Measurements from ENCODE around the gene SLC25A1.

SLC25A1 gene

GRCh38 chr22:19196841-19197612, 18.5 kb upstream of the SLC25A1 start:
- TF ChIP-seq ZFP30 (CRISPR knock-in tag; IDR thresholded peaks at IDR 0.05) (no peak), BACH2 (CRISPR knock-in tag; IDR thresholded peaks at IDR 0.05; ENCODE audit: borderline replicate concordance) (no peak), ZNF565 (CRISPR knock-in tag; conservative IDR thresholded peaks at IDR 0.05; ENCODE audit: low read depth) (no peak), OSR1 (CRISPR knock-in tag; IDR thresholded peaks at IDR 0.05) (no peak), TCF4 (CRISPR knock-in tag; IDR thresholded peaks at IDR 0.05; ENCODE audit: borderline replicate concordance) (no peak), CSDC2 (CRISPR knock-in tag; IDR thresholded peaks at IDR 0.05) (no peak), GLIS3 (CRISPR knock-in tag; IDR thresholded peaks at IDR 0.05) (no peak), SNAI2 (CRISPR knock-in tag; IDR thresholded peaks at IDR 0.05) (no peak), ZNF70 (CRISPR knock-in tag; IDR thresholded peaks at IDR 0.05) (no peak), CSRNP3 (CRISPR knock-in tag; IDR thresholded peaks at IDR 0.05) (no peak), POU6F1 (CRISPR knock-in tag; IDR thresholded peaks at IDR 0.05; ENCODE audit: borderline replicate concordance, low read depth) (no peak), PPARA (CRISPR knock-in tag; IDR thresholded peaks at IDR 0.05; ENCODE audit: borderline replicate concordance) (no peak), ISL1 (CRISPR knock-in tag; IDR thresholded peaks at IDR 0.05) (no peak), ESRRG (CRISPR knock-in tag; IDR thresholded peaks at IDR 0.05) (no peak), RARB (CRISPR knock-in tag; IDR thresholded peaks at IDR 0.05) (no peak)
- TF ChIP-seq, protein P1, sequence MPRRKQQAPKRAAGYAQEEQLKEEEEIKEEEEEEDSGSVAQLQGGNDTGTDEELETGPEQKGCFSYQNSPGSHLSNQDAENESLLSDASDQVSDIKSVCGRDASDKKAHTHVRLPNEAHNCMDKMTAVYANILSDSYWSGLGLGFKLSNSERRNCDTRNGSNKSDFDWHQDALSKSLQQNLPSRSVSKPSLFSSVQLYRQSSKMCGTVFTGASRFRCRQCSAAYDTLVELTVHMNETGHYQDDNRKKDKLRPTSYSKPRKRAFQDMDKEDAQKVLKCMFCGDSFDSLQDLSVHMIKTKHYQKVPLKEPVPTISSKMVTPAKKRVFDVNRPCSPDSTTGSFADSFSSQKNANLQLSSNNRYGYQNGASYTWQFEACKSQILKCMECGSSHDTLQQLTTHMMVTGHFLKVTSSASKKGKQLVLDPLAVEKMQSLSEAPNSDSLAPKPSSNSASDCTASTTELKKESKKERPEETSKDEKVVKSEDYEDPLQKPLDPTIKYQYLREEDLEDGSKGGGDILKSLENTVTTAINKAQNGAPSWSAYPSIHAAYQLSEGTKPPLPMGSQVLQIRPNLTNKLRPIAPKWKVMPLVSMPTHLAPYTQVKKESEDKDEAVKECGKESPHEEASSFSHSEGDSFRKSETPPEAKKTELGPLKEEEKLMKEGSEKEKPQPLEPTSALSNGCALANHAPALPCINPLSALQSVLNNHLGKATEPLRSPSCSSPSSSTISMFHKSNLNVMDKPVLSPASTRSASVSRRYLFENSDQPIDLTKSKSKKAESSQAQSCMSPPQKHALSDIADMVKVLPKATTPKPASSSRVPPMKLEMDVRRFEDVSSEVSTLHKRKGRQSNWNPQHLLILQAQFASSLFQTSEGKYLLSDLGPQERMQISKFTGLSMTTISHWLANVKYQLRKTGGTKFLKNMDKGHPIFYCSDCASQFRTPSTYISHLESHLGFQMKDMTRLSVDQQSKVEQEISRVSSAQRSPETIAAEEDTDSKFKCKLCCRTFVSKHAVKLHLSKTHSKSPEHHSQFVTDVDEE (CRISPR knock-in tag; IDR thresholded peaks at IDR 0.05): no peak
- ATAC-seq: no peak

DNA sequence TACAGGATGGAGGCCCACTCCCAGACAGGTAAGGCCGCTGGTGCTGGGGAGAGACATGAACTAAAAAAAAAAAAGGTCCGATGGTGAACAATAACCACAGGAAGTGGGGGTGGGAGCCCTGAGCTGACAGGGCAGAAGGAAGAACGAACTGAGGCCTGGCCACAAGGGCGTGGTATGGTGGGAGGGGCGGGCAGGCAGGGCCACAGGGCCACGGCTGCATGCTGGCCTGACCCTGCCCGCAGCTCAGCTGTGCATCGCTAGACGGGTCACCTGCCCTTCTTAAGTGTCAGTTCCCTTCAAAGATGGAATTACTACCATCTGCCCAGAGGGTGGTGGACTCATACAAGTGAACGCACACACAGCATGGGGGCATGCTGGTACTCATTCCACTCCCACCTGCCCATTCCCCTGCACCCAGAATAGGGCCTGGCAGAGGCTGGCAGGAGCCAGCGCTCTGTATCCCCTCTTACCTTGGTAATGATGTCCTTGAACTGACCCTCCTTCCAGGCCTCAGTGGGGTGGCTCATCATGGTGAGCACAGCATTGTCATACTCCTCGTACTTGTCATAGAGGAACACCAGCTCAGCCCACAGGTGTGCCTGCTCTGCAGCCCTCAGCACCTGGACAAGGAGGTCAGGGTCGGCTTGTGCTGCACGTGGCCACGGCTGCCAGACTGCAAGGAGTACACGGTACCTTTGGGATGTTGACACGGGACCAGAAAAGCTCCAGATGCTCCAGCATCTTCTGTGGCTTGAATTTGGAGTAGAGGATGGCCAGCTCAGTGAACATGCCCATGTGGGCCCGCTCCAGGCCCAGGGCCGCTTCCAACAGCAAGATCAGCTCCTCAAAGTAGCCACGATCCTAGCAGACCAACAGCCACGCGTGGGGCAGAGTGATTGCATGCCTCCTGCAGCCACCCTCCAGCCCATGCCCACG, 17.5 kb upstream of the SLC25A1 start:
- no peak for ATAC-seq
- TF ChIP-seq ZFP3 (CRISPR knock-in tag; IDR thresholded peaks at IDR 0.05) (no peak), ZNF8 (CRISPR knock-in tag; IDR thresholded peaks at IDR 0.05) (no peak), PPARA (CRISPR knock-in tag; IDR thresholded peaks at IDR 0.05; ENCODE audit: borderline replicate concordance) (no peak), SNAI2 (CRISPR knock-in tag; IDR thresholded peaks at IDR 0.05) (no peak), POU6F1 (CRISPR knock-in tag; IDR thresholded peaks at IDR 0.05; ENCODE audit: borderline replicate concordance, low read depth) (no peak), CSRNP3 (CRISPR knock-in tag; IDR thresholded peaks at IDR 0.05) (no peak), OSR1 (CRISPR knock-in tag; IDR thresholded peaks at IDR 0.05) (no peak), TOX (CRISPR knock-in tag; IDR thresholded peaks at IDR 0.05; ENCODE audit: borderline replicate concordance) (no peak), GLIS3 (CRISPR knock-in tag; IDR thresholded peaks at IDR 0.05) (no peak), BACH2 (CRISPR knock-in tag; IDR thresholded peaks at IDR 0.05; ENCODE audit: borderline replicate concordance) (no peak)
- TF ChIP-seq, protein P2, sequence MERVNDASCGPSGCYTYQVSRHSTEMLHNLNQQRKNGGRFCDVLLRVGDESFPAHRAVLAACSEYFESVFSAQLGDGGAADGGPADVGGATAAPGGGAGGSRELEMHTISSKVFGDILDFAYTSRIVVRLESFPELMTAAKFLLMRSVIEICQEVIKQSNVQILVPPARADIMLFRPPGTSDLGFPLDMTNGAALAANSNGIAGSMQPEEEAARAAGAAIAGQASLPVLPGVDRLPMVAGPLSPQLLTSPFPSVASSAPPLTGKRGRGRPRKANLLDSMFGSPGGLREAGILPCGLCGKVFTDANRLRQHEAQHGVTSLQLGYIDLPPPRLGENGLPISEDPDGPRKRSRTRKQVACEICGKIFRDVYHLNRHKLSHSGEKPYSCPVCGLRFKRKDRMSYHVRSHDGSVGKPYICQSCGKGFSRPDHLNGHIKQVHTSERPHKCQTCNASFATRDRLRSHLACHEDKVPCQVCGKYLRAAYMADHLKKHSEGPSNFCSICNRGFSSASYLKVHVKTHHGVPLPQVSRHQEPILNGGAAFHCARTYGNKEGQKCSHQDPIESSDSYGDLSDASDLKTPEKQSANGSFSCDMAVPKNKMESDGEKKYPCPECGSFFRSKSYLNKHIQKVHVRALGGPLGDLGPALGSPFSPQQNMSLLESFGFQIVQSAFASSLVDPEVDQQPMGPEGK (CRISPR knock-in tag; IDR thresholded peaks at IDR 0.05; ENCODE audit: borderline replicate concordance): no peak
